ENCODE data around the gene MITF. TPM values are rescaled to one million over a fixed set of nuclear protein-coding genes. Genes with fewer than 3 reads are reported as not detected.
A peak's percentile ranks its signal among the peaks of the same experiment; 100 is the strongest.

The MITF gene
- total RNA-seq, 1 donor: 11.6 TPM

GRCh38 chr3:69777582-69777967, 38.3 kb downstream of the MITF start:
- DNase-seq (ENCODE audit: insufficient read length, low spot score, missing footprints): no peak
- no peak for TF ChIP-seq CTCF (IDR thresholded peaks at IDR 0.05; ENCODE audit: extremely low read depth, low read depth, low read length)
- H3K9me3 ChIP-seq (ENCODE audit: low read depth, low read length): no peaks in the 10 kb centered on the region

GRCh38 chr3:69781593-69781992, 42.3 kb downstream of the MITF start:
- Histone ChIP-seq H3K4me1 (ENCODE audit: insufficient read depth, low read length) (peaks cover 20% of the 10 kb centered on the region), H3K79me2 (ENCODE audit: insufficient read depth, low read length) (no peaks in the 10 kb centered on the region), H3K27me3 (ENCODE audit: insufficient read depth, low read length) (no peaks in the 10 kb centered on the region), H4K20me1 (ENCODE audit: insufficient read depth, low read length) (no peaks in the 10 kb centered on the region), H2AFZ (ENCODE audit: low read length) (no peak overlapping the region), H3K36me3 (ENCODE audit: insufficient read depth, low read length) (no peaks in the 10 kb centered on the region), H3K9me3 (ENCODE audit: low read depth, low read length) (no peaks in the 10 kb centered on the region), H3K4me3 (ENCODE audit: insufficient read depth, low read length) (no peak overlapping the region), H3K27ac (ENCODE audit: low read depth, low read length) (no peak overlapping the region), H3K4me2 (ENCODE audit: insufficient read depth, low read length) (no peak overlapping the region)
- TF ChIP-seq CTCF (IDR thresholded peaks at IDR 0.05; ENCODE audit: extremely low read depth, low read depth, low read length): no peak
- no peak for DNase-seq (ENCODE audit: insufficient read length, low spot score, missing footprints)

More at GRCh38 chr3:69777582-69777967, 38.3 kb downstream of the MITF start:
- H4K20me1 ChIP-seq (ENCODE audit: insufficient read depth, low read length): no peaks in the 10 kb centered on the region
- H3K36me3 ChIP-seq (ENCODE audit: insufficient read depth, low read length): no peaks in the 10 kb centered on the region
- H3K79me2 ChIP-seq (ENCODE audit: insufficient read depth, low read length): no peaks in the 10 kb centered on the region
- H3K4me1 ChIP-seq (ENCODE audit: insufficient read depth, low read length): peaks cover 5% of the 10 kb centered on the region
- H3K4me2 ChIP-seq (ENCODE audit: insufficient read depth, low read length): no peak overlapping the region
- H3K27me3 ChIP-seq (ENCODE audit: insufficient read depth, low read length): no peaks in the 10 kb centered on the region
- no peak overlapping the region for H2AFZ ChIP-seq (ENCODE audit: low read length)
- no peak overlapping the region for H3K27ac ChIP-seq (ENCODE audit: low read depth, low read length)
- H3K4me3 ChIP-seq (ENCODE audit: insufficient read depth, low read length): no peak overlapping the region

- H3K4me2 ChIP-seq (ENCODE audit: insufficient read depth, low read length): peak overlapping the region; percentile 49
- peaks cover 28% of the 10 kb centered on the region for H3K4me1 ChIP-seq (ENCODE audit: insufficient read depth, low read length)
- no peaks in the 10 kb centered on the region for H3K36me3 ChIP-seq (ENCODE audit: insufficient read depth, low read length)
- H2AFZ ChIP-seq (ENCODE audit: low read length): no peak overlapping the region
- H3K4me3 ChIP-seq (ENCODE audit: insufficient read depth, low read length): no peak overlapping the region
- no peaks in the 10 kb centered on the region for H4K20me1 ChIP-seq (ENCODE audit: insufficient read depth, low read length)
- TF ChIP-seq CTCF (IDR thresholded peaks at IDR 0.05; ENCODE audit: extremely low read depth, low read depth, low read length): no peak
- DNase-seq (ENCODE audit: insufficient read length, low spot score, missing footprints): peak; percentile 72
- H3K79me2 ChIP-seq (ENCODE audit: insufficient read depth, low read length): no peaks in the 10 kb centered on the region
- no peaks in the 10 kb centered on the region for H3K9me3 ChIP-seq (ENCODE audit: low read depth, low read length)
- H3K27ac ChIP-seq (ENCODE audit: low read depth, low read length): no peak overlapping the region
- H3K27me3 ChIP-seq (ENCODE audit: insufficient read depth, low read length): no peaks in the 10 kb centered on the region
Observed at GRCh38 chr3:69784954-69785514, 45.8 kb downstream of the MITF start.

GRCh38 chr3:69785769-69786320, 46.6 kb downstream of the MITF start:
- Histone ChIP-seq H2AFZ (ENCODE audit: low read length) (no peak overlapping the region), H3K9me3 (ENCODE audit: low read depth, low read length) (no peaks in the 10 kb centered on the region), H3K4me3 (ENCODE audit: insufficient read depth, low read length) (no peak overlapping the region), H3K79me2 (ENCODE audit: insufficient read depth, low read length) (no peaks in the 10 kb centered on the region), H3K27ac (ENCODE audit: low read depth, low read length) (no peak overlapping the region), H3K4me2 (ENCODE audit: insufficient read depth, low read length) (no peak overlapping the region), H4K20me1 (ENCODE audit: insufficient read depth, low read length) (no peaks in the 10 kb centered on the region), H3K4me1 (ENCODE audit: insufficient read depth, low read length) (peaks cover 34% of the 10 kb centered on the region), H3K36me3 (ENCODE audit: insufficient read depth, low read length) (no peaks in the 10 kb centered on the region), H3K27me3 (ENCODE audit: insufficient read depth, low read length) (no peaks in the 10 kb centered on the region)
- no peak for DNase-seq (ENCODE audit: insufficient read length, low spot score, missing footprints)
- no peak for TF ChIP-seq CTCF (IDR thresholded peaks at IDR 0.05; ENCODE audit: extremely low read depth, low read depth, low read length)

Data from osteoblast (primary cell).